ENCODE data around the gene BTK. TPM values are rescaled to one million over a fixed set of nuclear protein-coding genes. Genes with fewer than 3 reads are reported as not detected.
A peak's percentile ranks its signal among the peaks of the same experiment; 100 is the strongest.

BTK gene
- total RNA-seq, 2 experiments from 2014 or later = 0.42 to 0.49 TPM

GRCh38 chrX:101397779-101398178, 11.8 kb upstream of the BTK start:
- DNase-seq = no peak
- H3K27me3 ChIP-seq (ENCODE audit: control insufficient read depth in 1 of 2, insufficient read depth in 2 of 2, low read length in 2 of 2) = no peaks in the 10 kb centered on the region
- ChIA-PET CTCF (no interaction called here), POLR2A (interaction anchor here (1.2 kb wide), 1 partner anchor 10 kb away, joined by 3 read pairs; the partner anchor contains the start of genes GLA and HNRNPH2)
- Mint-ChIP-seq H3K27ac (no peak overlapping the region), H3K27me3 (no peaks in the 10 kb centered on the region), H3K9me3 (no peaks in the 10 kb centered on the region), H3K4me1 (ENCODE audit: low read depth) (peaks cover 8% of the 10 kb centered on the region), H3K36me3 (ENCODE audit: low read depth) (peaks cover 34% of the 10 kb centered on the region), H3K4me3 (no peak overlapping the region)
- no peak overlapping the region for H3K4me3 ChIP-seq (ENCODE audit: low read length)
- H3K9me3 ChIP-seq (ENCODE audit: control insufficient read depth in 1 of 2, insufficient read depth in 1 of 2, low read length in 2 of 2) = no peaks in the 10 kb centered on the region
- no peak for ATAC-seq (ENCODE audit: poor library complexity)
- H3K36me3 ChIP-seq (ENCODE audit: insufficient read depth, low read length) = peaks cover 22% of the 10 kb centered on the region
- H3K27ac ChIP-seq (ENCODE audit: low read depth in 1 of 2, low read length in 2 of 2) = no peak overlapping the region
- intact Hi-C loops (cut with DNase I, micrococcal nuclease) = no loop called here
- TF ChIP-seq CTCF (IDR thresholded peaks at IDR 0.05) = no peak
- H3K4me1 ChIP-seq (ENCODE audit: insufficient read depth, low read length) = peaks cover 3% of the 10 kb centered on the region

- no peak for DNase-seq
- no peaks in the 10 kb centered on the region for H3K9me3 Mint-ChIP-seq
These were observed 9.8 kb upstream of the BTK start for GRCh38 chrX:101395789-101396188.

GRCh38 chrX:101394372-101394771, 8.4 kb upstream of the BTK start:
- POLR2A ChIA-PET = interaction anchor here (0.7 kb wide), 1 partner anchor 46 kb away, joined by 3 read pairs; the partner anchor contains the start of gene TIMM8A
- H3K4me1 Mint-ChIP-seq (ENCODE audit: low read depth) = peaks cover 27% of the 10 kb centered on the region
- ATAC-seq (ENCODE audit: poor library complexity) (no peak), DNase-seq (no peak)
- H3K36me3 Mint-ChIP-seq (ENCODE audit: low read depth) = peaks cover 37% of the 10 kb centered on the region
- no peak overlapping the region for H3K4me3 Mint-ChIP-seq
- Histone ChIP-seq H3K27ac (ENCODE audit: low read depth in 1 of 2, low read length in 2 of 2) (no peak overlapping the region), H3K4me3 (ENCODE audit: low read length) (no peak overlapping the region), H3K27me3 (ENCODE audit: control insufficient read depth in 1 of 2, insufficient read depth in 2 of 2, low read length in 2 of 2) (no peaks in the 10 kb centered on the region), H3K4me1 (ENCODE audit: insufficient read depth, low read length) (peaks cover 15% of the 10 kb centered on the region), H3K9me3 (ENCODE audit: control insufficient read depth in 1 of 2, insufficient read depth in 1 of 2, low read length in 2 of 2) (no peaks in the 10 kb centered on the region), H3K36me3 (ENCODE audit: insufficient read depth, low read length) (peaks cover 25% of the 10 kb centered on the region)
- CTCF ChIA-PET = interaction anchor here (0.6 kb wide), 1 partner anchor 1141 kb away, joined by 3 read pairs; no protein-coding TSS in a partner anchor
- no peak for TF ChIP-seq CTCF (IDR thresholded peaks at IDR 0.05)
- no peaks in the 10 kb centered on the region for H3K27me3 Mint-ChIP-seq
- intact Hi-C loops (cut with DNase I, micrococcal nuclease) = loop anchor here in 1 of 2 experiments (5.0 kb wide), 2 partner anchors 342 to 577 kb away; partner anchors contain the start of gene TRMT2B
- H3K27ac Mint-ChIP-seq = peak overlapping the region; percentile 95
- H3K9me3 Mint-ChIP-seq = no peaks in the 10 kb centered on the region

More at GRCh38 chrX:101395789-101396188, 9.8 kb upstream of the BTK start:
- no peak for ATAC-seq (ENCODE audit: poor library complexity)
- Mint-ChIP-seq H3K4me3 (no peak overlapping the region), H3K27ac (no peak overlapping the region), H3K36me3 (ENCODE audit: low read depth) (peaks cover 46% of the 10 kb centered on the region), H3K27me3 (no peaks in the 10 kb centered on the region), H3K4me1 (ENCODE audit: low read depth) (peaks cover 26% of the 10 kb centered on the region)
- H3K9me3 ChIP-seq (ENCODE audit: control insufficient read depth in 1 of 2, insufficient read depth in 1 of 2, low read length in 2 of 2) = no peaks in the 10 kb centered on the region
- H3K4me3 ChIP-seq (ENCODE audit: low read length) = no peak overlapping the region
- peaks cover 11% of the 10 kb centered on the region for H3K4me1 ChIP-seq (ENCODE audit: insufficient read depth, low read length)
- H3K27ac ChIP-seq (ENCODE audit: low read depth in 1 of 2, low read length in 2 of 2) = no peak overlapping the region
- no peak for TF ChIP-seq CTCF (IDR thresholded peaks at IDR 0.05)
- peaks cover 26% of the 10 kb centered on the region for H3K36me3 ChIP-seq (ENCODE audit: insufficient read depth, low read length)
- intact Hi-C loops (cut with DNase I, micrococcal nuclease) = no loop called here
- CTCF ChIA-PET = no interaction called here
- POLR2A ChIA-PET = no interaction called here
- no peaks in the 10 kb centered on the region for H3K27me3 ChIP-seq (ENCODE audit: control insufficient read depth in 1 of 2, insufficient read depth in 2 of 2, low read length in 2 of 2)

Measured in CD4-positive, alpha-beta T cell (primary cell).